Prostate gland (tissue), 2 donors: Measurements from ENCODE around the gene MVP. TPM values are rescaled to one million over a fixed set of nuclear protein-coding genes. Genes with fewer than 3 reads are reported as not detected.

Experiments
- DNase-seq: peaks from one replicate; pipeline ENCODE4 v3.0.0-alpha.2; 2019; ENCODE audit warnings: low spot score
- H3K27ac ChIP-seq, 2 donors: fragments of 200-600 bp; sonication (generic); 2 replicates each; pipeline ENCODE4 v1.5.1; 2017 to 2019
- H3K27me3 ChIP-seq: fragments of 200-600 bp; sonication (generic); replicated peaks from 2 replicates; pipeline ENCODE4 v1.5.1; 2019; ENCODE audit not compliant: insufficient read depth
- H3K36me3 ChIP-seq, 2 donors: fragments of 200-600 bp; sonication (generic); 1 replicate in 1 of 2; 2 replicates in 1 of 2; pipeline versions ENCODE4 v1.5.1 to v1.8.1; 2017 to 2019
- H3K4me1 ChIP-seq: fragments of 200-600 bp; sonication (generic); replicated peaks from 2 replicates; pipeline ENCODE4 v1.5.1; 2019
- H3K4me3 ChIP-seq, 2 donors: fragments of 200-600 bp; sonication (generic); 2 replicates each; pipeline ENCODE4 v1.5.1; 2017 to 2019
- H3K9me3 ChIP-seq: fragments of 200-600 bp; sonication (generic); 2 replicates; pipeline ENCODE4 v1.5.1; 2017
- POLR2A ChIP-seq: fragments of 450-650 bp; IDR thresholded peaks from one replicate; pipeline ENCODE4 v1.6.1; 2016; ENCODE audit warnings: antibody characterized with exemption, mild to moderate bottlenecking
- POLR2AphosphoS5 ChIP-seq: sonication (generic); formaldehyde crosslinking; IDR thresholded peaks from one replicate; pipeline ENCODE4 v1.6.1; 2017; ENCODE audit warnings: antibody characterized with exemption
- WGBS: methylation state at CpG from one replicate; pipeline ENCODE4 v1.1.5; 2018; 5-methylcytosine and 5-hydroxymethylcytosine counted together
- intact Hi-C: fragments of 100-400 bp; cut with DNase I; formaldehyde crosslinking; loops from one replicate; pipeline ENCODE4 v1.14.2; 2022
- total RNA-seq, 2 donors: library from RNA; depleted of rRNA; stranded (reverse); fragments of >200 nt; gene quantifications; one replicate each; pipeline ENCODE4 v1.1.0, GENCODE V29; 2016
- TF ChIP-seq, protein P1 (sequence below), 4 experiments: fragments of 200-600 bp in 2 of 4; fragments of 450-650 bp in 2 of 4; sonication (generic) in 2 of 4; IDR thresholded peaks; 1 replicate in 3 of 4; 2 replicates in 1 of 4; pipeline ENCODE4 v1.5.1; 2016 to 2019; ENCODE audit warnings: antibody characterized with exemption in 4 of 4, mild to moderate bottlenecking in 2 of 4, moderate library complexity in 2 of 4

Gene MVP
- total RNA-seq, 2 donors from 2014 or later: 59.3 to 247 TPM

DNA sequence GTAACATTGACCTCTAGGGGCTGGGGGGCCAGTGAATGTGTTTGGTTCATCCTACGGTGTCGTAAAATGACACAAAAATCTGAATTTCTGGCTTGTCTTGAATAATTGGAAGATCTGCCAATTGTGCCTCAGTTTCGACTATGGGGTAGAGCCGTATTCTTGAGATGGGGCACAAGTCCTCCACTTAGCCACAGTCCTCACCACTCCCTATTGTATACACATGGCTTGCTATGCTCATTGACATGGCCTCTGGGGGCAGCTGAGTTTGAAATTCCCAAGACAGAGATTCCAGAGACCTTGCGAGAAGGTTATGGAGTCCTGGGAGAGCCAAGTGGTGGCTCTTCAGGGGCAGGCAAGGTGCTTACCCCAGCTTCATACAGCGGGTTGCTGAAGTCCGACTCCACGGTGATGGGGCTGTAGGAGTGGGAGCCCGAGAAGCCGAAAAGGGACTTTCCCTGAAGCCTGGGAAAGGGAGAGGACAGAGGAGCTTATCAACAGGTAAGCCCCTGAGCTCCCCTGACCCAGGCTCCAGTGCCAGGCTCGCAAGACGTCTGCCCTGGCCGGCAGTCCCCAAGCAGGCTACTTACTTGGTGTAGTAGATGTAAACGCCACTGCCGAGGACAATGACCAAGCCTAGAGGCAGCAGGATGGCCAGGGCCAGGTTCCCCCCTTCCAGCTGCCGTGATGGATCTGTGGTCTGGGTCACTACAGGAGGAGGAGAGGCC is 51.7 kb downstream of the MVP start:
- TF ChIP-seq, protein P1, sequence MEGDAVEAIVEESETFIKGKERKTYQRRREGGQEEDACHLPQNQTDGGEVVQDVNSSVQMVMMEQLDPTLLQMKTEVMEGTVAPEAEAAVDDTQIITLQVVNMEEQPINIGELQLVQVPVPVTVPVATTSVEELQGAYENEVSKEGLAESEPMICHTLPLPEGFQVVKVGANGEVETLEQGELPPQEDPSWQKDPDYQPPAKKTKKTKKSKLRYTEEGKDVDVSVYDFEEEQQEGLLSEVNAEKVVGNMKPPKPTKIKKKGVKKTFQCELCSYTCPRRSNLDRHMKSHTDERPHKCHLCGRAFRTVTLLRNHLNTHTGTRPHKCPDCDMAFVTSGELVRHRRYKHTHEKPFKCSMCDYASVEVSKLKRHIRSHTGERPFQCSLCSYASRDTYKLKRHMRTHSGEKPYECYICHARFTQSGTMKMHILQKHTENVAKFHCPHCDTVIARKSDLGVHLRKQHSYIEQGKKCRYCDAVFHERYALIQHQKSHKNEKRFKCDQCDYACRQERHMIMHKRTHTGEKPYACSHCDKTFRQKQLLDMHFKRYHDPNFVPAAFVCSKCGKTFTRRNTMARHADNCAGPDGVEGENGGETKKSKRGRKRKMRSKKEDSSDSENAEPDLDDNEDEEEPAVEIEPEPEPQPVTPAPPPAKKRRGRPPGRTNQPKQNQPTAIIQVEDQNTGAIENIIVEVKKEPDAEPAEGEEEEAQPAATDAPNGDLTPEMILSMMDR (IDR thresholded peaks at IDR 0.05): no peak
- no peak for TF ChIP-seq POLR2AphosphoS5
- no peak for TF ChIP-seq POLR2A

DNA sequence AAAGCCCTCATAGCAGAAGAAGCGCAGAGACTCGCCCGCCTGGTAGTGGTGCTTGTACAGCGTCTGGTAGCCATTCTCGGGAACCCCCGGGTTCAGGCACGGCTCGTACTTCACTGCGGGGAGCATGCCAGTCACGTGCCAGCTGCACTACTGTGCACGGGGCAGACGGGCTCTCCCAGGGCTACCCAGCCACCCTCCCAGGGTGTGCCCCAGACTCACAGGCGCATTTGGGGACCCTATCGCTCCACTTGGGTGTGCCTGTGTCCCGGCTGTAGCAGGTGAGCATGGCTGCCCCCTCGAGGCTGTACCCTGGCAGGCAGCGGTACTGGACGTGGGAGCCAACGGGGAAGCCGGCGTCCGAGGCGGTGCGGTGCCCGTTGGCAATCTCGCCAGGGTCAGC is 53.1 kb downstream of the MVP start:
- no peak for DNase-seq
- Histone ChIP-seq H3K4me3 (no peak overlapping the region), H3K27me3 (no peaks in the 10 kb centered on the region), H3K36me3 (no peaks in the 10 kb centered on the region), H3K27ac (no peak overlapping the region), H3K4me1 (no peaks in the 10 kb centered on the region), H3K9me3 (no peaks in the 10 kb centered on the region)
- 92% methylated on average over 26 of the region's 26 CpGs for WGBS
- intact Hi-C loops: no loop called here
- TF ChIP-seq POLR2AphosphoS5 (no peak), POLR2A (no peak)
- TF ChIP-seq, protein P1 (IDR thresholded peaks at IDR 0.05): no peak

More for the DNA sequence above, 51.7 kb downstream of the MVP start:
- Histone ChIP-seq H3K4me3 (no peak overlapping the region), H3K36me3 (no peaks in the 10 kb centered on the region), H3K27ac (no peak overlapping the region), H3K4me1 (no peaks in the 10 kb centered on the region), H3K9me3 (no peaks in the 10 kb centered on the region), H3K27me3 (no peaks in the 10 kb centered on the region)
- DNase-seq: no peak
- intact Hi-C loops: no loop called here
- 92% methylated on average over 15 of the region's 16 CpGs for WGBS

DNA sequence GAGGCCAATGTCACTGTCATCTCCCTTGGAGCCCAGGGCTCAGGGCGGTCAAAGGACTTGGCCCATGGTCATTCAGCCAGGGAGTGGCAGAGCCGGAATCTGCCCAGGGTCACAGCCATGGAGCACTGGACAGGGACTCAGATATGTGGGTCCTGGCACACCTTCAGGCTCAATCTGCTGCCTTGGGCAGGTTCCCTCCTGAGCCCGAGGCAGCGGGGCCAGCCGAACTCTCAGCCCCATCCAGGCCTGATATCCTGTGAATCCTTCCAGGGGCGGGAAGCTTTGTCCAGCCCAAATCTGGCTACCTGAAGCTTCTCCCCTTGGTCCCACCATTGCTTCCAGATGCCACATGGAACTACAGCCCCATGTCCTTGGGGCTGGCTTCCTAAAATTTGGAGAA is 54.9 kb downstream of the MVP start:
- DNase-seq: no peak
- Histone ChIP-seq H3K27ac (no peak overlapping the region), H3K4me1 (no peaks in the 10 kb centered on the region), H3K4me3 (no peak overlapping the region), H3K27me3 (no peaks in the 10 kb centered on the region), H3K36me3 (no peaks in the 10 kb centered on the region), H3K9me3 (no peaks in the 10 kb centered on the region)
- TF ChIP-seq POLR2A: no peak
- TF ChIP-seq, protein P1 (IDR thresholded peaks at IDR 0.05): no peak
- TF ChIP-seq POLR2AphosphoS5: no peak
- intact Hi-C loops: no loop called here
- WGBS: 98% methylated on average over 6 of the region's 6 CpGs

DNA sequence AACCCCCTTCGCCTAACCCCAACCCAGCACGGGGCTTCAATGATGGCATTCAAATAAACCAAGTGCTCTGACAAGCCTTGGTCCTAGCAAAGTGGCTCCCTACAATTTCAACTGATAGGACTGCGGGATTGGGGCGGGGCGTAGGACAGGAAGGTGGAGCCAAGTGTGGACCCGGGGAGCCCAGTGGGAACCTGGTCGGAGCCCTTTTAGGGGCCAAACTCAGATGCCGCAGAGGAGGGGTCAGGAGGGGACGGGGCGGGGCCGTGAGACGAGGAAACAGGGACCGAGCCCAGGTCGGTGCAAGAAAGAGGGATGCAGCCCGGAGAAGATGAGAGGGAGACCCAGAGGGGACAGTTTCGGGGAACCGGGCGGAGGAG is 55.9 kb downstream of the MVP start:
- intact Hi-C loops: no loop called here
- H3K27ac ChIP-seq: no peak overlapping the region
- TF ChIP-seq, protein P1 (IDR thresholded peaks at IDR 0.05): no peak
- TF ChIP-seq POLR2AphosphoS5: no peak
- no peak for TF ChIP-seq POLR2A
- no peak overlapping the region for H3K4me3 ChIP-seq
- WGBS: 41% methylated on average over 18 of the region's 18 CpGs
- H3K9me3 ChIP-seq: no peaks in the 10 kb centered on the region
- H3K4me1 ChIP-seq: no peaks in the 10 kb centered on the region
- no peaks in the 10 kb centered on the region for H3K36me3 ChIP-seq
- no peaks in the 10 kb centered on the region for H3K27me3 ChIP-seq
- DNase-seq: no peak

DNA sequence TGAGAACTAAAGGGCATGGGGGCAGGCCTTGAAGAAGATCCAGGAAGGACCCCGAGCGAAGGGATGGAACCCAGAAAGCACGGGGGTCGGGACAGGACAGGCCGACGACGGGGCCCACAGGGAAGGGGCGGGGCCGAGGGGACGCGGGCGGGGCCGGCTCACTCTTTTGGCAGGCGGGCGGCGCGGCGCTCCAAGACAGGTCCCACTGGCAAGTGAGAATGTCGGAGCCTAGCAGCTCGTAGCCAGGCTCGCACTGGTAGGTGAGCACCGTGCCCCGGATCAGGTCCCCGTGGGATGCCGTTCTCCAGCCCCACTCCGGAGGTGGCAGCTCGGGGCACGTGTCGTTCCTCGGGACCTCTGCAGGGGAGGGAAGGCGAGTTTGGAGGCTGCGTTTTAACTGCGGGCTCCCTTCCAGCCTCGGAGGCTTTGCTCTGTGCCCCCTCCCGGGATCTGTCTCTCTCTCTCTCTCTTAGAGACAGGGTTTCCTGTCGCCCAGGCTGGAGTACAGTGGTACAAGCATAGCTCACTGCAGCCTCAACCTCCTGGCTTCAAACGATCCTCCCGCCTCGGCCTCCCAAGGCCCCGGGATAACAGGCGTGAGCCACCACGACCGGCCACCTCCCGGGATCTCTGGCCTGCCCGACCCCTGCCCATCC is 56.5 kb downstream of the MVP start:
- H3K9me3 ChIP-seq: no peaks in the 10 kb centered on the region
- intact Hi-C loops: no loop called here
- no peak overlapping the region for H3K4me3 ChIP-seq
- H3K36me3 ChIP-seq: no peaks in the 10 kb centered on the region
- H3K4me1 ChIP-seq: no peaks in the 10 kb centered on the region
- TF ChIP-seq, protein P1 (IDR thresholded peaks at IDR 0.05): no peak
- no peak overlapping the region for H3K27ac ChIP-seq
- 20% methylated on average over 45 of the region's 45 CpGs for WGBS
- DNase-seq: no peak
- no peaks in the 10 kb centered on the region for H3K27me3 ChIP-seq
